Measurements from ENCODE around the gene STK11. TPM values are rescaled to one million over a fixed set of nuclear protein-coding genes. Genes with fewer than 3 reads are reported as not detected.
A peak's percentile ranks its signal among the peaks of the same experiment; 100 is the strongest.

STK11 gene
- total RNA-seq, 4 donors from 2014 or later, result 38.0 to 48.4 (median 44.2) TPM

DNA sequence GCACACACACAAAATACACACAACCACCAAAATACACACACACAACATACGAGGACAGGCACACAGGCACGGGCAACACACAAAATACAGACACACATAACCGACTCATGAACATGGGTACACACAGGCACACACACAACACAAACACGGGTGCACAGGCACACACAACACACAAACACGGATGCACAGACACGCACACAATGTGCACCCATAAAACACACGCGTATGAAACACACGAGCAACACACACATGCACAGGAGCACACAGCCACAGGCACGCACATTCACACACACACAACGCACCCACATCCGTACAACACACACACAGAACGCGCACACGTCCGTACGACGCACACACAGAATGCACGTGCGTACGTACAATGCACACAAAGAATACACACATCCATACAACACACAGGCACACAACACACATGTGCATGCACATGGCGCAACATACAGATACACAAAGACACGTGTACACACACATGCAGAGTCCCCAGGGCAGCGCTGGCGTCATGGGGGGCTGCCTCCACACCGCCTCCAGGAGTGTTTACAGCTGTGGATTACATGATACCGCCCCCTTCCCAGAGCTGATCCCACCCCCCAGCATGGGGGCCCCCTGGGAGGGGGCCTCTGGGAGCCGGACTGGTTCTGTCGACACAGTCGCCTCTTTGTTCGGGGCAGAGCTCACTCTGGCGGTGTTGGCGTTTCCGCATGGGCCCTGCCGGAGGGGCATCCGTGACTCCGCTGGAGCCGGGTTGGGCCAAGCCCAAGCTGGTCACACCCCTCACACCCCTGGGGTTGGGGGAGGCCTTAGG, 34.4 kb upstream of the STK11 start:
- no peak for DNase-seq (ENCODE audit: low spot score)
- ATAC-seq (ENCODE audit: low FRiP score), result no peak
- TF ChIP-seq, protein P1, sequence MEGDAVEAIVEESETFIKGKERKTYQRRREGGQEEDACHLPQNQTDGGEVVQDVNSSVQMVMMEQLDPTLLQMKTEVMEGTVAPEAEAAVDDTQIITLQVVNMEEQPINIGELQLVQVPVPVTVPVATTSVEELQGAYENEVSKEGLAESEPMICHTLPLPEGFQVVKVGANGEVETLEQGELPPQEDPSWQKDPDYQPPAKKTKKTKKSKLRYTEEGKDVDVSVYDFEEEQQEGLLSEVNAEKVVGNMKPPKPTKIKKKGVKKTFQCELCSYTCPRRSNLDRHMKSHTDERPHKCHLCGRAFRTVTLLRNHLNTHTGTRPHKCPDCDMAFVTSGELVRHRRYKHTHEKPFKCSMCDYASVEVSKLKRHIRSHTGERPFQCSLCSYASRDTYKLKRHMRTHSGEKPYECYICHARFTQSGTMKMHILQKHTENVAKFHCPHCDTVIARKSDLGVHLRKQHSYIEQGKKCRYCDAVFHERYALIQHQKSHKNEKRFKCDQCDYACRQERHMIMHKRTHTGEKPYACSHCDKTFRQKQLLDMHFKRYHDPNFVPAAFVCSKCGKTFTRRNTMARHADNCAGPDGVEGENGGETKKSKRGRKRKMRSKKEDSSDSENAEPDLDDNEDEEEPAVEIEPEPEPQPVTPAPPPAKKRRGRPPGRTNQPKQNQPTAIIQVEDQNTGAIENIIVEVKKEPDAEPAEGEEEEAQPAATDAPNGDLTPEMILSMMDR (IDR thresholded peaks at IDR 0.05), result no peak

DNA sequence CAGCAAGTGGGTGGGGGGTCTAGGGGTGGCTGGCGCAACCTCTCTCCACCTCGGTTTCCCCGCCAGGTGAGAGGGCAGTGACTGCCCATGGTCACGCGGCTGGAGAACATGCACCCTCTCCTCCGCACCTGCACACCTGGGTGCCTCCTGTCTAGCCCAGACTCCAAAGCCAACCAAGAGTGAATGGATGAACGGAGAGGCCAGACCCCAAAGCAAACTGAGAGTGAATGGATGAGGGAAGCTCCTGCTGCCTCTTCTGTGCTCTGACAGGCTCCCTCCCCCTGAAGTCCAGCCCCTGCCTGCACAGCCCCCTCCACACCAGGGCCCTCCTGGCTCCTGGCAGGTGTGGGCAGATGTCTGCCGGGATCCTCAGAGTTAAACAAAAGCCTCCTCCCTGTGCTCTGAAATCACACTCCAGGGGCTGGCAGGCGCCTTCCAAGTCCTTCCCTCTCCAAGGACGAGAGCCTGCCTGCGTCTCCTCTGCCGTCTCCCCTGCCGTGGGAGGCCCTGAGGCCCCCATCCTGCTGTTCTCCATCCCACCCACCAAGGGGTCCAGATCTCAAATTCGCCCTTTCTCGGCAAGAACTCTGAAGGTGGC, 33.7 kb upstream of the STK11 start:
- TF ChIP-seq, protein P1 (IDR thresholded peaks at IDR 0.05), result no peak
- DNase-seq (ENCODE audit: low spot score), result no peak
- ATAC-seq (ENCODE audit: low FRiP score), result no peak

DNA sequence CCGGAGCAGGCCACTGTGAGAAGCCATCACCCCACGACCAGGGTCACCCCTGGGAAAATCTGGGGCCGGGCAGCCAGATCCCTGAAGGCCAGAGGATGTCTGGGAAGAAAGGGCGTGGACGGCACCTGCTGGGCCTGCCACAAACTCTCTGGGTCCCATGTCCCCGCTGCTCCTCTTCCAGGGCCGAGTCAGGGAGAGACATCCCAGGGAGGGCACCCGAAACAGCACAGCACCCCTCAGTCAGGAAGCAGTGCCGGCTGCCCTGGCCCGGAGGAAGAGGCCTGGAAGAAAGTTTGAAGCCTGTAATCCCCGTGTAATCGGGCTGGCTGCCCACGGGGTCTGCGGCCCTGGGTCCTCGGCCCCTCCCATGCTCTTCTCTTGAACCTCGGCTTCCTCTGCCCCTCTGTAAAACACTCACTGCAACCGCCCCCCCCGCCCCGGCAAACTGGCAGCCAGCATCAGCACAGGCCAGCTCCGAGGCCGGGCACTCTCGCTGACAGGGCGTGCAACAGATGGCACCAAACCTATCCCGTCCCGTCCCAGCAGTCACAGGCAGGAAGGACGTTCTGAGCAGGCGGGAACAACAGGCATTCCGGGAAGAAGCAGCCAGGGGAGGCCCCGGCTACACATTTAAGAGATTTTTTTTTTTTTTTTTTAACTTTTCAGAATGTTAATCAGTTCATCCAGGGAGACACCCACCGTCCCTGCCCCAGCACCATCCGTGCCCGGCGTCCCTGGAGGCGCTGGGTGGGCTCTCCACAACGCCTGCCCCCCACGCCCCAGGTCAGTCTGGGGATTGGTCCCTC, 33.0 kb upstream of the STK11 start:
- ATAC-seq (ENCODE audit: low FRiP score), result peak; percentile 8
- DNase-seq (ENCODE audit: low spot score), result no peak
- TF ChIP-seq, protein P1 (IDR thresholded peaks at IDR 0.05), result no peak

DNA sequence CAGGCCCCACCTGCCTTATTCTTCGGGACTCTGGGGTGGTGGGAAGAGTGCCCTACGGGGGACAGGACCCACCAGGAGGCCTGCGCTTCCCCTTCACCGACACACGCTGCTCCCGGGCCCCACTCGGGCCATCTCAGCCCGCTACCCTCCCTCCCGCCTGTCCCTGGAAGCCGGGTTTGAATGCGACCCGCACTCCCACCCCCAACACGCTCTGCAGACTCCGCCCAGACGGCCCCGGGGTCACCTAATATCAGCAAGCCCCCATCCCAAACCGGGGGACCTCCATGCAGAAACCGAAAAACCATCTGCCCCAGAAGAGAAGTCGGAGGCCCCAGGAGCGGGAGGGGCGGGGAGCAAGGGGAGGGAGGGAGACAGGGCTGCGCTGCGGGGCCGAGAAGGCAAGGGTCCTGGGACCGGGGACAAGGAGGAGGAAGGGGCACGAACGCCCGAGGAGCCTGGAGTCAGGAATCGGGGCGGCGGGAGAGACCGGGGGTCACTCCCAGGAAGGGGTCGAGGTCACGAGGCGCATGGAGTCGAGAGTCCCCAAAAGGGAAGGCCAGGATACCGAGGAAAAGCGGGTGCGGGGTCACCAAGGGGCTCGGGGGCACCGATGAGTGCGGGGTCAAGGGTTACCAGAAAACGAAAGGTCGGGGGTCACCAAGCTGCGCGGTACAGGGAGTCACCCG, 32.3 kb upstream of the STK11 start:
- DNase-seq (ENCODE audit: low spot score) (no peak), ATAC-seq (ENCODE audit: low FRiP score) (no peak)
- TF ChIP-seq, protein P1 (IDR thresholded peaks at IDR 0.05), result no peak

- ATAC-seq (ENCODE audit: low FRiP score) (peak; percentile 9), DNase-seq (ENCODE audit: low spot score) (peak; percentile 83)
- TF ChIP-seq, protein P1 (IDR thresholded peaks at IDR 0.05), result no peak
These were observed 31.5 kb upstream of the STK11 start, which contains the start of gene SBNO2 for GRCh38 chr19:1173845-1174809. TSS of gene SBNO2 (minus strand) at chr19:1174268. CDS start at chr19:1154276, 19,992 bp downstream.
